ENCODE data around the gene MICB.

DNA sequence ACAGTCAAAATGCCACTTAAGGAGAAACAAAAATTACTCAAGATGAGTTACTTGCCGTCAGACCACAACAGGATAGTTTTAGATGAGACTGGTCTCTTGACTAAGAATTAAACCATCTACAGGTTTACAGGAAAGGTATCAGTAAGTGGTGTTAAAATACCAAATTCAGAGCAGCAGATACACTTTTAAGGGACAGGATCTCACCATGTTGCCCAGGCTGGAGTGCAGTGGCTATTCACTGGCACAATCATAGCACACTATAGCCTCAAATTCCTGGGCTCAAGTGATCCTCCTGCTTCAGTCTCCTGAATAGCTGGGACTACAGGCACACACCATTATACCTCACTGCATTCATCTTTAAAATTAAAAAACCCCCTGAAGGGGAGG, 35.5 kb downstream of the MICB start:
- no peak for TF ChIP-seq POLR2A (IDR thresholded peaks at IDR 0.05; ENCODE audit: low read length)
- TF ChIP-seq GATA1 (IDR thresholded peaks at IDR 0.05; ENCODE audit: low read depth, low read length), result no peak
